HEK293 (cell line): ENCODE results near the gene APOL1.

Experiments used
- CTCF ChIA-PET: fragments of 350-600 bp; formaldehyde crosslinking; extraction: SDS; loops from one replicate; lab custom pipeline; 2021; ENCODE audit warnings: antibody characterized with exemption; lab: Yijun Ruan, JAX
- POLR2A ChIA-PET: fragments of 300-600 bp; formaldehyde crosslinking; extraction: SDS; loops from one replicate; lab custom pipeline; 2020; ENCODE audit warnings: antibody characterized with exemption, inconsistent platforms; lab: Yijun Ruan, JAX
- H3K27ac ChIP-seq: fragments of 200-500 bp; sonication (Bioruptor generic); 2 replicates; pipeline ENCODE4 v1.5.1; 2014; ENCODE audit warnings: low read depth, low read length, control low read depth, inconsistent platforms; ENCODE audit errors: extremely low read depth
- H3K36me3 ChIP-seq, 2 experiments: fragments of 200-500 bp in 1 of 2; sonication (Bioruptor generic) in 1 of 2; 1 replicate in 1 of 2; 2 replicates in 1 of 2; pipeline ENCODE4 v1.5.1; 2014 to 2017; ENCODE audit warnings: inconsistent platforms in 2 of 2, low read length in 2 of 2; ENCODE audit not compliant: control insufficient read depth in 2 of 2, insufficient read depth in 1 of 2
- H3K4me1 ChIP-seq: fragments of 200-500 bp; sonication (Bioruptor generic); 2 replicates; pipeline ENCODE4 v1.5.1; 2014; ENCODE audit warnings: mild to moderate bottlenecking, low read length, inconsistent platforms; ENCODE audit not compliant: control insufficient read depth, insufficient read depth
- H3K4me3 ChIP-seq: 2 replicates; pipeline ENCODE4 v1.5.1; 2011; ENCODE audit warnings: low read depth, mild to moderate bottlenecking, control low read depth, low read length, moderate library complexity
- H3K9me3 ChIP-seq: fragments of 200-500 bp; sonication (Bioruptor generic); 2 replicates; pipeline ENCODE4 v1.5.1; 2014; ENCODE audit warnings: low read depth, low read length, inconsistent platforms; ENCODE audit not compliant: control insufficient read depth, insufficient read depth
- HOXC10 ChIP-seq: sonication (generic); formaldehyde crosslinking; IDR thresholded peaks from 2 replicates; pipeline ENCODE4 v1.8.1; 2023; ENCODE audit warnings: mild to moderate bottlenecking, missing genetic modification reagents
- OVOL3 ChIP-seq: fragments of 450-650 bp; formaldehyde crosslinking; IDR thresholded peaks from 2 replicates; pipeline ENCODE4 v1.5.1; 2016; ENCODE audit warnings: missing biosample characterization, missing genetic modification characterization
- SCRT1 ChIP-seq: fragments of 450-650 bp; formaldehyde crosslinking; IDR thresholded peaks from 2 replicates; pipeline ENCODE4 v1.5.1; 2016; ENCODE audit warnings: missing biosample characterization, missing genetic modification characterization, borderline replicate concordance
- SCRT2 ChIP-seq: fragments of 450-650 bp; formaldehyde crosslinking; IDR thresholded peaks from 2 replicates; pipeline ENCODE4 v1.5.1; 2016; ENCODE audit warnings: missing biosample characterization, missing genetic modification characterization
- SP2 ChIP-seq: fragments of 450-650 bp; formaldehyde crosslinking; IDR thresholded peaks from 2 replicates; pipeline ENCODE4 v1.5.1; 2016; ENCODE audit warnings: missing biosample characterization, missing genetic modification characterization
- SP3 ChIP-seq: fragments of 450-650 bp; formaldehyde crosslinking; IDR thresholded peaks from 2 replicates; pipeline ENCODE4 v1.5.1; 2016; ENCODE audit warnings: missing biosample characterization, missing genetic modification characterization
- ZNF184 ChIP-seq: fragments of 450-650 bp; IDR thresholded peaks from 2 replicates; pipeline ENCODE4 v1.5.1; 2018; ENCODE audit warnings: missing biosample characterization, mild to moderate bottlenecking, missing genetic modification characterization
- ZNF335 ChIP-seq: fragments of 450-650 bp; formaldehyde crosslinking; conservative IDR thresholded peaks from 2 replicates; pipeline ENCODE4 v1.5.1; 2016; ENCODE audit warnings: missing biosample characterization, missing genetic modification characterization
- ZNF341 ChIP-seq: fragments of 450-650 bp; formaldehyde crosslinking; IDR thresholded peaks from 2 replicates; pipeline ENCODE4; 2016; ENCODE audit warnings: low read depth, missing biosample characterization, missing genetic modification characterization
- ZNF510 ChIP-seq: fragments of 450-650 bp; formaldehyde crosslinking; IDR thresholded peaks from 2 replicates; pipeline ENCODE4 v1.5.1; 2018; ENCODE audit warnings: mild to moderate bottlenecking, missing genetic modification characterization, missing biosample characterization; ENCODE audit not compliant: insufficient replicate concordance
- ZNF521 ChIP-seq: fragments of 450-650 bp; formaldehyde crosslinking; IDR thresholded peaks from 2 replicates; pipeline ENCODE4 v1.5.1; 2017; ENCODE audit warnings: missing biosample characterization, mild to moderate bottlenecking, missing genetic modification characterization
- ZNF549 ChIP-seq: fragments of 450-650 bp; IDR thresholded peaks from 2 replicates; pipeline ENCODE4 v1.5.1; 2018; ENCODE audit warnings: missing biosample characterization, missing genetic modification characterization, mild to moderate bottlenecking, inconsistent platforms, moderate library complexity
- ZNF626 ChIP-seq: fragments of 450-650 bp; sonication (Bioruptor Pico); formaldehyde crosslinking; IDR thresholded peaks from 2 replicates; pipeline ENCODE4 v1.5.1; 2018; ENCODE audit warnings: missing biosample characterization, missing genetic modification characterization, inconsistent platforms
- ZNF768 ChIP-seq: fragments of 450-650 bp; formaldehyde crosslinking; IDR thresholded peaks from 2 replicates; pipeline ENCODE4 v1.5.1; 2018; ENCODE audit warnings: missing biosample characterization, mild to moderate bottlenecking, missing genetic modification characterization
- ZNF830 ChIP-seq: fragments of 450-650 bp; IDR thresholded peaks from 2 replicates; pipeline ENCODE4 v1.5.0; 2018; ENCODE audit warnings: missing biosample characterization, missing genetic modification characterization, low read depth, mild to moderate bottlenecking, moderate library complexity
- ZSCAN23 ChIP-seq: fragments of 450-650 bp; formaldehyde crosslinking; IDR thresholded peaks from 2 replicates; pipeline ENCODE4 v1.5.1; 2016; ENCODE audit warnings: missing biosample characterization, missing genetic modification characterization
- TF ChIP-seq, protein P1 (sequence below): fragments of 450-650 bp; formaldehyde crosslinking; IDR thresholded peaks from 2 replicates; pipeline ENCODE4 v1.5.1; 2016; ENCODE audit warnings: missing biosample characterization, missing genetic modification characterization
- TF ChIP-seq, protein P2 (sequence below): fragments of 450-650 bp; formaldehyde crosslinking; IDR thresholded peaks from 2 replicates; pipeline ENCODE4 v1.5.1; 2016; ENCODE audit warnings: missing biosample characterization, missing genetic modification characterization
- TF ChIP-seq, protein P3 (sequence below): fragments of 450-650 bp; formaldehyde crosslinking; optimal IDR thresholded peaks from 2 replicates; pipeline ENCODE3; 2016; ENCODE audit warnings: missing biosample characterization, mild to moderate bottlenecking, missing genetic modification characterization

The APOL1 gene

DNA sequence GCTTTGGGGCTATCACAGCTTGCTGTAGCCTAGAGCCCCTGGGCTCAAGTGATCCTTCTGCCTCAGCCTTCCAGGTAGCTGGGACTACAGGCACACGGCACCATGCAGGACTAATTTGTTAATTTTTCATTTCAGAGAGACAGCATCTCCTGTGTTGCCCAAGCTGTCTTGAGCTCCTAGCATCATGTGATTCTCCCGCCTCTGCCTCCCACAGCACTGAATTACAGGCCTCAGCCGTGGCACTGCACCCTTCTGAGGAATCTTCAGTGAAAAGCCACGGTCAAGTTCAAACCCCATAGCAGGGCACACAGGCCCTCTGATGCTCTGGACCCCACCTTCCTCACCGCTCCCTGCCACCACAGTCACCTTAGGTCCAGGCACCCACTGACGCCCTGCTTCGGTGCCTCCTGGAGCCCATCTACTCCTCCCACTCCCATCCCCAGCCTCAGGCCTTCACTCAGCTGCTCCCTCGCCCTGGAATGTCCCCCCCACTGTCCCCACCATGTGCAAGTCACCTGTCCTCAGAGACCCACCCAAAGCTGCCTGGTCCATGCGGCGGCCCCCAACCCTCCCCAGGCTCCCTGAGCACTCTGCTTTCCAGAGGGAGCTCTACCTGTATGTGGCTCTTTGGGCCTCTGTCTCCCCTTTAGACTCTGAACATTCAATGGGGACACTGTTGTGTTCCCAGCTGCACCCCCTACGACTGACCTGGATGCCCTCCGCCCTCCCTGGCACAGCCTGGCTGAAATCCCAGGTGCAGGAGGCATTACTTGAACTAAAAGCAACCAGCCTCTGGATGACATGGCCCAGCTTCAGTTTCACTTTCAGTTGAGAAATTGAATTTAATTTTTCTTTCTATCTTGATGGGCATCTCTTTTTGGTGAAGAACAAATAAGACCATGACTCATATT lies 15.2 kb upstream of the APOL1 start (continued):
- TF ChIP-seq OVOL3 (tag by site-specific recombination), result no peak
- TF ChIP-seq ZSCAN23 (tag by site-specific recombination), result no peak
- TF ChIP-seq, all 188 proteins: peak for 4

DNA sequence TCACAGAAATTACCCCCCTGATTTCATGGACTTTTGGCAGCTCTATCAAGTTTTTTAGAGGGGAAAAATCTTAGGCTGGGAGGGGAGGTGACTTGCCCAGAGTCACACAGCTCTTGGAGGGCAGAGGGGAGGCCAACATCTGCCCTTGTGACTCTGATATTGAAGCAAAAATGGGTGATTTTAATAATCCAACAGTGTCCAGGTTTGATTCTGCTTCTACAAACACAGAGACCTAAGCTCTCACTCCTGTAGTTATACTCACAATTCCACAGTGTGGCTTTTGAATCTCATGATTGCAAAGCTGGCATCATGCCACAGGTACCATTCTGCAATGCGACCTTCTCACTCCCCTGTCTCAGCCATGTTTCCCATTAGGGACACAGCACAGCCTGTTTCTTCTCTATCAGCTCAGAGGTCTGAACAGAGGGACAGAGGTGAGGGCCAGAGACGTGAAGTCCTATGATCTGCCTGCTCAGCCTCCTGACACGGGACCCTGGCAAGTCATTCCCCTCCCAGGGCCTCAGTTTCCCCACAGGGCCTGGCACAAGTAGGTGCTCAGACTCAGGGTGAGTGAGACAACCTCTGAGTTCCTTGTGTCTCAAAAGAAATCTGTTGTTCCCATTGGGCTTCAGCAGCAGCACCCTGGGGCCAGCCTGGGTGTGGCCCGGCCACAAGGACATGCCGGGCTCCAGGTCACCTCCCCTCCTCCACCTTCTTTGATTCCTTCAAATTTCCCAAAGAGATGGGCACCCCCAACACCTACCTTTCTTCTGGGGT lies 14.4 kb upstream of the APOL1 start:
- H3K36me3 ChIP-seq, result peaks cover 0 to 19% of the 10 kb centered on the region in 2 experiments; a peak in 1 of 3 replicates
- ChIA-PET POLR2A (interaction anchor here (0.9 to 2.7 kb wide), 11 partner anchors 10 to 268 kb away, joined by 3 to 8 read pairs (median 4); partner anchors contain the start of genes FOXRED2, MYH9 and TXN2), CTCF (interaction anchor here (0.7 to 3.4 kb wide), 23 partner anchors 8 to 443 kb away, joined by 3 to 18 read pairs (median 6); no protein-coding TSS in a partner anchor)
- peaks cover 9% of the 10 kb centered on the region for H3K4me1 ChIP-seq
- TF ChIP-seq ZNF626 (no peak), ZNF335 (tag by site-specific recombination) (peak; percentile 81), SCRT1 (tag by site-specific recombination) (peak; percentile 33; the same call in 1 of the 2 replicates), ZNF341 (peak; percentile 54; the same call in 1 of the 2 replicates), ZNF830 (tag by site-specific recombination) (no peak), ZNF184 (peak; percentile 94), ZNF521 (tag by site-specific recombination) (no peak), SCRT2 (tag by site-specific recombination) (peak; percentile 30; the same call in 1 of the 2 replicates)
- TF ChIP-seq, protein P1, sequence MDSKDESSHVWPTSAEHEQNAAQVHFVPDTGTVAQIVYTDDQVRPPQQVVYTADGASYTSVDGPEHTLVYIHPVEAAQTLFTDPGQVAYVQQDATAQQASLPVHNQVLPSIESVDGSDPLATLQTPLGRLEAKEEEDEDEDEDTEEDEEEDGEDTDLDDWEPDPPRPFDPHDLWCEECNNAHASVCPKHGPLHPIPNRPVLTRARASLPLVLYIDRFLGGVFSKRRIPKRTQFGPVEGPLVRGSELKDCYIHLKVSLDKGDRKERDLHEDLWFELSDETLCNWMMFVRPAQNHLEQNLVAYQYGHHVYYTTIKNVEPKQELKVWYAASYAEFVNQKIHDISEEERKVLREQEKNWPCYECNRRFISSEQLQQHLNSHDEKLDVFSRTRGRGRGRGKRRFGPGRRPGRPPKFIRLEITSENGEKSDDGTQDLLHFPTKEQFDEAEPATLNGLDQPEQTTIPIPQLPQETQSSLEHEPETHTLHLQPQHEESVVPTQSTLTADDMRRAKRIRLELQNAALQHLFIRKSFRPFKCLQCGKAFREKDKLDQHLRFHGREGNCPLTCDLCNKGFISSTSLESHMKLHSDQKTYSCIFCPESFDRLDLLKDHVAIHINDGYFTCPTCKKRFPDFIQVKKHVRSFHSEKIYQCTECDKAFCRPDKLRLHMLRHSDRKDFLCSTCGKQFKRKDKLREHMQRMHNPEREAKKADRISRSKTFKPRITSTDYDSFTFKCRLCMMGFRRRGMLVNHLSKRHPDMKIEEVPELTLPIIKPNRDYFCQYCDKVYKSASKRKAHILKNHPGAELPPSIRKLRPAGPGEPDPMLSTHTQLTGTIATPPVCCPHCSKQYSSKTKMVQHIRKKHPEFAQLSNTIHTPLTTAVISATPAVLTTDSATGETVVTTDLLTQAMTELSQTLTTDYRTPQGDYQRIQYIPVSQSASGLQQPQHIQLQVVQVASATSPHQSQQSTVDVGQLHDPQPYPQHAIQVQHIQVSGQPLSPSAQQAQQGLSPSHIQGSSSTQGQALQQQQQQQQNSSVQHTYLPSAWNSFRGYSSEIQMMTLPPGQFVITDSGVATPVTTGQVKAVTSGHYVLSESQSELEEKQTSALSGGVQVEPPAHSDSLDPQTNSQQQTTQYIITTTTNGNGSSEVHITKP (tag by site-specific recombination), result peak; percentile 42; the same call in 1 of the 2 replicates
- H3K27ac ChIP-seq, result peak overlapping the region; percentile 63
- peak overlapping the region; percentile 49 for H3K4me3 ChIP-seq
- no peaks in the 10 kb centered on the region for H3K9me3 ChIP-seq

DNA sequence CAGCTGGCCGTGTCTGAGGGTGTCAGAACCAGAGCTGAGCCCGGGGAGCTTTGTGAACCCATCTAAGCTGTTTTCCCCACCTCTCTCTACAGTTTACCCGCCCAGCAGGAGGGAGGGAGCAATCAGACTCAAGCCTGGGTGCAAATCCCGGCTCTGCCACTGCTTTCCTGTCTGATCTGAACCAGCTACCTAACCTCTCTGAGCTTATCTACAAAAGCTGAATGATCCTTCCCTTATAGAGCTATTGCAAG lies 13.9 kb upstream of the APOL1 start:
- H3K9me3 ChIP-seq, result no peaks in the 10 kb centered on the region
- CTCF ChIA-PET, result interaction anchor here (0.9 to 3.4 kb wide), 22 partner anchors 8 to 248 kb away, joined by 3 to 18 read pairs (median 6); no protein-coding TSS in a partner anchor
- H3K27ac ChIP-seq, result peak overlapping the region; percentile 63
- peak overlapping the region; percentile 49 for H3K4me3 ChIP-seq
- TF ChIP-seq, protein P2, sequence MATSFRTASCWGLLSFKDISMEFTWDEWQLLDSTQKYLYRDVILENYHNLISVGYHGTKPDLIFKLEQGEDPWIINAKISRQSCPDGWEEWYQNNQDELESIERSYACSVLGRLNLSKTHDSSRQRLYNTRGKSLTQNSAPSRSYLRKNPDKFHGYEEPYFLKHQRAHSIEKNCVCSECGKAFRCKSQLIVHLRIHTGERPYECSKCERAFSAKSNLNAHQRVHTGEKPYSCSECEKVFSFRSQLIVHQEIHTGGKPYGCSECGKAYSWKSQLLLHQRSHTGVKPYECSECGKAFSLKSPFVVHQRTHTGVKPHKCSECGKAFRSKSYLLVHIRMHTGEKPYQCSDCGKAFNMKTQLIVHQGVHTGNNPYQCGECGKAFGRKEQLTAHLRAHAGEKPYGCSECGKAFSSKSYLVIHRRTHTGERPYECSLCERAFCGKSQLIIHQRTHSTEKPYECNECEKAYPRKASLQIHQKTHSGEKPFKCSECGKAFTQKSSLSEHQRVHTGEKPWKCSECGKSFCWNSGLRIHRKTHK, result no peak
- TF ChIP-seq HOXC10 (CRISPR knock-in tag) (no peak), SP3 (tag by site-specific recombination) (0 out of 2 replicates have a peak, but pooled peaks have one; percentile 29), SP2 (tag by site-specific recombination) (peak; percentile 49), ZNF549 (tag by site-specific recombination) (no peak), ZNF768 (tag by site-specific recombination) (peak; percentile 68; the same call in 1 of the 2 replicates), ZNF510 (no peak)
- TF ChIP-seq, protein P3, sequence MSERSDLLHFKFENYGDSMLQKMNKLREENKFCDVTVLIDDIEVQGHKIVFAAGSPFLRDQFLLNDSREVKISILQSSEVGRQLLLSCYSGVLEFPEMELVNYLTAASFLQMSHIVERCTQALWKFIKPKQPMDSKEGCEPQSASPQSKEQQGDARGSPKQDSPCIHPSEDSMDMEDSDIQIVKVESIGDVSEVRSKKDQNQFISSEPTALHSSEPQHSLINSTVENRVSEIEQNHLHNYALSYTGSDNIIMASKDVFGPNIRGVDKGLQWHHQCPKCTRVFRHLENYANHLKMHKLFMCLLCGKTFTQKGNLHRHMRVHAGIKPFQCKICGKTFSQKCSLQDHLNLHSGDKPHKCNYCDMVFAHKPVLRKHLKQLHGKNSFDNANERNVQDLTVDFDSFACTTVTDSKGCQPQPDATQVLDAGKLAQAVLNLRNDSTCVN (tag by site-specific recombination), result peak; percentile 11
- TF ChIP-seq, all 188 proteins: peak for 4
- Histone ChIP-seq H3K36me3 (peaks cover 0 to 16% of the 10 kb centered on the region in 2 experiments; a peak in 1 of 3 replicates), H3K4me1 (peaks cover 9% of the 10 kb centered on the region)
- POLR2A ChIA-PET, result interaction anchor here (0.8 to 2.7 kb wide), 11 partner anchors 9 to 268 kb away, joined by 3 to 8 read pairs (median 4); partner anchors contain the start of genes FOXRED2, MYH9 and TXN2
